GM19455 (cell line): Measurements from ENCODE around the gene MELTF.

ENCODE experiments used
- ATAC-seq: cut with Tn5 transposase; IDR thresholded peaks from one replicate; pipeline ENCODE4 v1.9.1; 2021; ENCODE audit not compliant: unreplicated experiment

The MELTF gene

GRCh38 chr3:196995027-196995426, 34.6 kb downstream of the MELTF start:
- no peak for ATAC-seq

- ATAC-seq, result no peak
Measured at GRCh38 chr3:196994056-196994455, 35.6 kb downstream of the MELTF start.

- no peak for ATAC-seq
Measured at GRCh38 chr3:196992461-196993065, 37.1 kb downstream of the MELTF start.

GRCh38 chr3:196991581-196992460, 37.8 kb downstream of the MELTF start:
- ATAC-seq, result no peak

- ATAC-seq, result no peak
Measured at GRCh38 chr3:196990601-196991007, 39.0 kb downstream of the MELTF start.

- ATAC-seq, result no peak
Measured at GRCh38 chr3:196989721-196990262, 39.8 kb downstream of the MELTF start.

- ATAC-seq, result no peak
Measured at GRCh38 chr3:196988241-196989029, 41.2 kb downstream of the MELTF start.

GRCh38 chr3:196987022-196987421, 42.6 kb downstream of the MELTF start:
- no peak for ATAC-seq

- ATAC-seq, result no peak
Measured at GRCh38 chr3:196985954-196986885, 43.4 kb downstream of the MELTF start.

GRCh38 chr3:196985298-196985697, 44.3 kb downstream of the MELTF start:
- ATAC-seq, result no peak

GRCh38 chr3:196983186-196983585, 46.4 kb downstream of the MELTF start:
- ATAC-seq, result no peak

GRCh38 chr3:196981657-196982056, 48.0 kb downstream of the MELTF start:
- ATAC-seq, result no peak

- ATAC-seq, result no peak
Measured at GRCh38 chr3:196979545-196979944, 50.1 kb downstream of the MELTF start.

GRCh38 chr3:196976941-196977340, 52.7 kb downstream of the MELTF start:
- ATAC-seq, result no peak

- no peak for ATAC-seq
Measured at GRCh38 chr3:196975349-196975748, 54.3 kb downstream of the MELTF start.

GRCh38 chr3:196974661-196975060, 55.0 kb downstream of the MELTF start:
- ATAC-seq, result no peak

GRCh38 chr3:196971094-196971698, 58.4 kb downstream of the MELTF start:
- ATAC-seq, result no peak

- no peak for ATAC-seq
Measured at GRCh38 chr3:196970547-196971093, 59.0 kb downstream of the MELTF start.
